Fibroblast of skin of right biceps (primary cell): Measurements from ENCODE around the gene VWA8.
"Not testable (repeated sequence)": the region's sequence is repeated elsewhere in the genome, so short reads cannot be mapped to it uniquely, and the experiment has no call there.

Experiments
- DNase-seq: peaks from one replicate; pipeline ENCODE4 v3.0.0-alpha.2; 2013

VWA8 gene

DNA sequence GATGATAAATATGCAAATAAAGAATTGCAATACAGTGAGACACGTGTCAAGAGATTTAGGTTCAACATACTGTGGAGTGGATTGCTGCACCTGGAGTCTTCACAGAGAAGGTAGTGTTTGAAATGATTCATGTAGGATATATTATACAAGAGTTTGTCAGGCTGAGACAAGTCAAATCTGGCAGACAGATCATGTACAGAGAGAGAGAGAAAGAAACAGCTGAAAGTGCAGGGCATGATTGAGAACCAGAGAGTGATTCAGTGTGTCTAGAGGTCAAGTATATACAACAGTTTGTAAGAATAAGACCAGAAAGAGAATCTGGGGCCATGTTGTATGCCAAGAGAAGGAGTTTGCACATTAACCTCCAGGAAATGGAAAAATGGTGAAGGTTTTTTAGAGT lies 2.1 kb upstream of the VWA8 start:
- DNase-seq: no peak

DNA sequence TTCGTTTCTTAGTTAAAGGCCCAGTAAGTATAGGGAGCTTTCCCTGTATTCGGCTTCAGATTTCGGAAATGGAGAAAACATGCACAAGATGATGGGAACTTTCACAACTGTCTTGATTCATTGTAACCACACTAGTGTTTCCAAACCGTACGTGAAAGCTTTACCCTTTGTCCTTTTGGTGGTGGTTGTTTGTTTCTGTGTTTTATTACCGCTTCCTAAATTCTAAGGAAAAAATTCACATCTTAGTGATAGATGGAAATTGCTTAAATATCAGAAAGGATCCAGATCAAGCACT lies 504 bp upstream of the VWA8 start:
- DNase-seq: no peak

DNA sequence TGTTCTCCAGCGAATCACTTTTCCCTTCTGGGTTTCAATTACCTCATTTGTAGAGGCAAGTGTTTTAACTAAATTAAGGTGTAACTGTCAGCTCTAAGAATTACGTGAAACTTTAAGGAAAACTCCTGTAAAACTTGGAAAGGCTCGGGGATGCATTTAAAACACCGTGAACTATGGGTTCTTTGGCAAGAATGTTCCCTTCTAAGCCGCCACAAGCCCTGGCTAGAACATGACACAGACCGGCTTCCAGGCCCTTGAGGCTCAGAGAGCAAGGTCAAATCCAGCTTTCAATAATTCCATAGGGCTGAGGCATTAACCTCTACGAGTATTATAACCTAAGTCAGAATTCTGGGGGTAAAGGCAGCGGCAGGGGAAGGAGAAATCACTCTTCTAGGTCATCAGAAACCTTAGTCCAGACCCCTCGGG lies 685 bp downstream of the VWA8 start:
- peak; percentile 31 for DNase-seq

DNA sequence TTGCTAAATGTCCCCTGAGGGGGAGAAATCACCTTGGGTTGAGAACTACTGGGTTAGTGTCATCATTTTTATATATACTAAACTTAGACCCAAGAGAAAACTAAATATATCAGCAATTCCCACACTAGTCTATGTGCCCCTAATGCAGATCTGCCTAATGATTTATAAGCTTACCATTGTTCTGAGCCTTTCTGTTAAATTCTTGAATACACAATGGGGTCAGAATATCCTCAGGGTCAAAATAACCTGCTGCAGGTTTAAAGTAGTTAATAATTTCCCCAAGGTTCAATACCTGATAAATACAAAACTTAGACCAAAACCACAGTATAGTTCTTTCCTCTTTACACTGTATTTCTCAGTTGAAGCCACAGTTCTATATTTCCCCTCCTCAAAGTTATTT lies 4.6 kb downstream of the VWA8 start:
- DNase-seq: no peak

DNA sequence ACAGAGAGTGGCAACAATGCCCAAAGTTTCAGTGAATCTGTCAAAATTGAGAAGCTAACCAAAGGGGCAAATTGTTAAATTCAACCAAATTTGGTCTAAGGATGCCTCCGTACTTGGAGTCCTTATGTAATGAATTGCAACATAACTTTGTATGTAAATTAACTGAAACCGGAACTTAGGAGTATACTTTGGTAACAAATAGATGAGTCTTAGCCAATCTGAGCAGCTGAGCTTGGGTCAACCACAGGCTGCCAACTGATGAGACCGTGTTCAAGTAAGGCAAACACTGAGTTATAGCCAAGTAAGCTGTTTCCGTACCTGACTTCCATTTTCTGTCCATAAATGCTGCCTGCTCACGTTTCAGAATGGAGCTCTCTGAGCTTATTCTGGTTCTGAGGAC lies 5.3 kb downstream of the VWA8 start:
- no peak for DNase-seq

DNA sequence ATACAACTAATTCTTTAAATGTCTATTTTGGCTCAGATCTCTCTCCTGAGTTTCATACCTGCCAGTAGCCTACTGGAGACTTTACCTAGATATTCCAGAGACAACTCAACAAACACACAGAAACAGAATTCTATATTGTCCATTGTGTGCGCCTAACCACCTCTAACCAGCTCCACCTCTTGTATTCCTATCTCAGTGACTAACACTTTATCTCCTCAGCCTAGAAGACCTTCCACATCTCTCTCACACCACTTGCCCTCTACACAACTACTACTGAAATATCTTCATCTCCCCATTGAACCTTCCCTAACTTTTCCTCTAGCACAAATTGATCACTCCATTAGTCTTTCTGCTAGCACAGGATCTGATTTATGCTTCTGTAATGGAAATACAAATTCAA lies 6.7 kb downstream of the VWA8 start:
- no peak for DNase-seq

DNA sequence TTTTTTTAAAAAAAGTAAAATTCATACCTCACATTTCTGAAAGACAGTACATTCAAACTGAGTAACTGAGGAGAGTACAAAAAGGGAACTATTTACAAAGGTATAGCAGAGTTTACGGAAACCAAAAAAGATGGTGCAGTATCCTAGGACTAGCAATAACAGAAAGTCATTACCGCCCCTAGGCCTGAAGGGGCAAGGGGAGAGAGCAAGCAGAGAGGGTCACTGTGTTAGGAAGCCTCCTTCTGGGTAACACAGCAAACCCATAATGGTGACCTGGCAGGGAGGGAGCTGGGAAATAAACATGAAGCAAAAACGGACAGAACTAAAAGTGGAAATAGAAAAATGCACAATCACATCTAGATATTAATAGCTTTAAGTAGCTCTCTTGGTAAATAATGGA lies 8.2 kb downstream of the VWA8 start:
- no peak for DNase-seq

DNA sequence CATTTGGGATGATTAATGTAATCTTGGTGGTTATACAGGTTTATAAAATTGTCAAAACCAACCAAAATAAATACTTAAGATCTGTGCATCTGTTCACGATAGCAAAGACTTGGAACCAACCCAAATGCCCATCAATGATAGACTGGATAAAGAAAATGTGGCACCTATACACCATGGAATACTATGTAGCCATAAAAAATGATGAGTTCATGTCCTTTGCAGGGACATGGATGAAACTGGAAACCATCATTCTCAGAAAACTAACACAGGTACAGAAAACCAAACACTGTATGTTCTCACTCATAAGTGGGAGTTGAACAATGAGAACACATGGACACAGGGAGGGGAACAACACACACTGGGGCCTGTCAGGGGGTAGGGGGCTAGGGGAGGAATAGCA lies 11.8 kb downstream of the VWA8 start:
- not testable (repeated sequence) for DNase-seq

DNA sequence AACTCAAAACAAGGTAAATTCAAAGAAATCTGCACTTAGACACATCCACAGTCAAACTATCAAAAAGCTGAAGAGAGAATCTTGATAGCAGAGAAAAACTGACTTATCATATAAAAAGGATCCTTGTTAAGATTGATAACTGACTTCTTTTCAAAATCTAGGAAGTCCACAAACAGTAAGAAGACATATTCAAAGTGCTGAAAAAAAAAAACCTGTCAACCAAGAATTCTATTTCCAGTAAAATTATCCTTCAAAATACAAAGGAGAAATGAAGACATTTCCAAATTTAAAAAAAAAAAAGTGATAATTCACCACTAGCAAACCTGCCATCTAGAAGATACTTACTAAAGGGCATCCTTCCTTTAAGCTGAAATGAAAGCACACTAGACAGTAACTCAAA lies 15.0 kb downstream of the VWA8 start:
- DNase-seq: no peak

DNA sequence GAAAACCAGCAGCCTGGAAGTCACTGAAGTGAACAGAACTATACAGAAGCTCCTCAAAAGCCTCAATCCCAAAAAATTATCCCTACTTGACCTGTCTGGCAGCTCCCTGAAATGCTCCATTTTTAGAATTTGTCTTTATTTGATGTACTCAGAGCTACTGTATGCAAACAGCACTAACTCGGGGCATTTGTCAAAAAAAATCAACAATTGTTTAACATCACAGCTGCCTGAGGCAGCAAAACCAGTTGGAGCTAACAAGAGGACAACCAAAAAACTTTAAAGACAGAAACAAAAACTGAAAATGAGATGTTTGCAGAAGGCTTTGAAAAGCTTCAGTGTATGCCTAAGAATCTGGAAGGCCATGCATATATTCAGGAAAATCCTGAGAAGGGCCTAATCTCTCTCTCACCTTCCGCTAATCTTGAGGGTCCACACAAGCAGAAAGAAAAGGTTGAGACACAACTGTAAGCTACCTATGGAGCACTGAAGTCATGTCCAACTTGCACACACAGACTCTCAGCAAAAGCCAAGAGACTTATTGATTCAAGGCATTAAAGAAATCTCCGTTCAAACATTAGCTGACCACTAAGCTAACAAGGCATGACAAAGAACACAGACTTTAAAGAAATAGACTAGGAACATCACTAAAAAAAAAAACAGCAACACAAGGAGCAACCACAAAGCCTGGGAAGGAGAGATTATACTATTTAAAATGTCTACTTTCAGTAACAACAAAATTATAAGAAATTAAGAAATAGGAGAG lies 16.1 kb downstream of the VWA8 start:
- no peak for DNase-seq

DNA sequence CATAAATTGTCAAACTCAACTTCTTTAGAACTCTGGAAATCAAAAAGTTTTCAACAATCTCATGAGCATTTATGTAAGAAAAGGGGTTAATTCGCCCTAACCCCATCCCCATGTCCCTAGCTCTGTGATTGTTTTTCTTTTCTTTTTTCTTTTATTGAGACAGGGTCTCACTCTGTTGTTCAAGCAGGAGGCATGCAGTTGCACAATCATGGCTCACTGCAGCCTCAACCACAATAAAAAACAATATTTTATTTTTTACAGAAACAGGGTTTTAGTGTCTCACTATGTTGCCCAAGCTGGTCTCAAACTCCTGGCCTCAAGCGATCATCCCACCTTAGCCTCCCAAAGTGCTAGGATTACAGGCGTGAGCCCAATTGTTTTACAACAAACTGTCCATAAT lies 16.7 kb downstream of the VWA8 start:
- no peak for DNase-seq

DNA sequence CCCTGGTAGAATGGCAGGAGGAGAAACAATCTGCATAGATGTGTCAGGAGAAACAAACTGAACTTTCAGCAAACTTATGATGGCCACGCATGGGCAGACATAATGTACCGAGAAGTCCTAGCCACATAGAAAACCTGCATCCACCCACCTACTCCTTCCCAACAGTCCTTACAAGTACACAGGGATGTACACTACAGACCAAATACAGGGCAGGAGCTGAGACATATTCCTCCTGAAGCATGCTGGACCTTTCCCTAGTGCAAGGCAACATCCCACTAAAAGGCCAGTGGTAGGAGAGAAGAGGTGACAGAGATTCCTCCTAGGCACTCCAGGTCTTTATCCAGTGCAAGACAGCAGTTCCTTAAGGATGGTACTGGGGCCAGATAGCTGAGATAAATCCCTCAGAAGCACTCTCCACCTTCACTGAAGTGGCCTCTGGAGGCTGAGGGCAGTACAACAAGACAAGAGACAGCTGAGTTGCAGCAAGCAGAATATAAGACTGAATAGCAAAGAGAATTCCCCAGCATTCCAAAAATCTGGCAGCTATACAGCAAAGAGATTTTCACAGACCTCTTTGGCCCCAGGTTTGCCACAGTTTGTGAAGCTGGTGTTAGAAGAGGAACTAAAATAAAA lies 18.3 kb downstream of the VWA8 start:
- peak; percentile 62 for DNase-seq

DNA sequence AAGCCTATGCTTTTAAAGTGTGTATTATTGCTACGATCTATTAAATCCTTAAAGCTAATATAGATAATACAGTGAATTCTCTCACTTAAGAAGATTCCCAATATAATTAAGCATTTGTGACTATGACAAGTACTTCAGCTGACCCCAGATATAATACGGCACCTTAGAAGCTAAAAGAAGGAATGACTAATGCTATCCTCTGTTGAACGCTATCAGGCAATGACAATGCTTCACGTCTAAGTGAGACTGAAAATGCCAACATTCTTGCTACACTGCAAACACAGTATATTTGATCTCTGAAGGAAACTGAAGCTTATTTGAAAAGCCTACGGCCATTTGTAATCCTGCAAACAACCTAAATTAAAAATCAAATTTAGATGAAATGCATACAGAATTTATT lies 19.7 kb downstream of the VWA8 start:
- DNase-seq: no peak

DNA sequence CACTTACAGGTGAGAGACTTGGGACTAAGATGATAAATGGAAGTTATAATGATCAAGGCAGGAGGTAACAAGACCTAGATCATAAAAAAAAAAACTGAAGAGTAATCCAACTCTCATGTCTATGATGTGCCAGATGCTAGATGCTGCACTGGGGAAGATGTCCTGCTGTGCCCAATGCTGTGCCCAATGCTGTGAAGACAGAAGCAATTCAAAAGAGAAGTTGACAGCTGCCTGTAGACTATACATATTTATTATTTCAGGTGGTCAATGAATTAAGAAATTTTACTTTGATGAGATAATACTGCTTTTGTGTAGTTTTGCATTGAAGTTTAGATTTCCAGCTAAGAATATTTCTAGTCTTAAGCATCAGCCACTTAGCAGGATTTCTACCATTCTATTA lies 21.5 kb downstream of the VWA8 start:
- no peak for DNase-seq

DNA sequence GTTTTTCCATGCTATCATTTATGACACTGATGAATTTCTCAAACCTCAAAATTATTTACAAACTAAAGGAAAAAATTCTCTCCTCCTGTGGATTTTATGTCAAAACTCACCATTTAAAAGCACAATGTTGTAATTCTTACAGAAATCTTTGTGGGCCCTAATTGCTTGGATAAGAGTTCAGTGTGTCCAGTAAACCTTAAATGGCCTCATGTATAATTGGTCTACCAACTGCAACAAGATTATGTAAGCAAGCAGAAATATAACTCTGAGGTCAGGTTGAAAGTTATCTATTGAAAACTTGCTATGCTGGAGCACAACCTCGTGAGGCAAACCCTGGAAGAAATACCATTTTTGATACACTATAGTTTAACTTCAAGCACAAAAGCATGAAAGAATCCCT lies 22.0 kb downstream of the VWA8 start:
- no peak for DNase-seq

DNA sequence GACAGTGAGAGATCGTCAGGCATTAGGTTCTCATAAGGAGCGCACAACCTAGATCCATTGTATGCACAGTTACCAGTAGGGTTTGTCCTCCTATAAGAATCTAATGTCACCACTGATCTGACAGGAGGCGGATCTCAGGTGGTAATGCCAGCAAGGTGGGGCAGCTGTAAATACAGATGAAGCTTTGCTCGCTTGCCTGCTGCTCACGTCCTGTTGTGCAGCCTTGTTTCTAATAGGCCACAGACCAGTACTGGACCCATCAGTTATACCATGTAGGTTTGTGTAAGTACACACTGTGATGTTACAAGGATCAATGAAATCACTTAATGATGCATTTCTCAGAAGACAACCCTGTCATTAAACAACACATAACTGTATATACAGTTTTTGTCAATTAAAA lies 23.5 kb downstream of the VWA8 start:
- DNase-seq: no peak

DNA sequence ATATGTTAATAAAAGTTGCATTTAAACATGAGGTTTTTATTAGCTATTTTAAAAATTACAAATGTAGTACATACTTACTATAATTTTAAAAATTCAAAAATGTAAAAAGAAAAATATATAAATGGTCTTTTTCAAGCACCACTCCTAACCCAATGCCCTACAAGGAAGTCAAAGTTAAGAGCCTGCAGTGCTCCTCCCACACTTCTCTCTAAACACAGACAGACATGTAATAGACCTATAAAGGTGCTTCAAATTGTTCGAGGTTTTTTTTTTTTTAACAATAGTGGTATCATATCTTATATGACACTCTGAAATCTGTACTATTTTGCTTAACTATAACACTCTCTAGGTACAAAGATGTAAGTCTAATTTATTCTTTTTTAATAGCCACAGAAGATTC lies 25.4 kb downstream of the VWA8 start:
- no peak for DNase-seq

DNA sequence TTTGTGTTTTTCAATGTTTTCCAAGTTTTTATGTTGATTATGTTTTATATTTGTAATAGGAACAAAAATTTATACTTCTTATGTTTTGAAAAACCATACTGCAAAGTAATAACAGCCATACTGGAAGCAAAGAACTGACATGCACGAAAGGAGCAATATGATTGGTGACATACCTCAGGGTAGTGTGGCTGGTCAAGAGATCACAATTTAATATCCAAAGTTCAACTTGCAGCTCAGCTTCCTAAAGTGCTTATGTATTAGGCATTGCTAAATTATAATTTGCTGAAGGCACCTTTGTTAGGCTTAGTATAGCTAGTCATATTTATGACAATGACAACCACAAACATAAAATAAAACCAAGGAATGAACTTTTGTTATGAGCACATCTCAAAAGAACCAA lies 25.9 kb downstream of the VWA8 start:
- no peak for DNase-seq

DNA sequence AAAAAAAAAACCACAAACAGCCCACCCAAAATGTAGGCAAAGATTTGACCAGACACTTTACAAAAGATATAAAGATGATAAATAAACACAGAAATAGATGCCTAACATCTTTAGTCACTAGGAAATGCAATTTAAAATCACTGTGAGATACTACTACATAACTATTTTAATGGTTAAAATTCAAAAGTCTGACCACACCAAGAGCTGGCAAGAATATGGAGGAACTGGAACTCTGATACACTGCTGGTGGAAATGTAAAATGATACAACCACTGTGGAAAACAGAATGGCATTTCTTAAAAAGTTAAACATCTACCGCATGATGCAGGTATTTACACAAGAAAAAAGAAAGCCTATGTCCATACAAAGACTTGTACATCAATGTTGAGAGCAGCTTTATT lies 26.8 kb downstream of the VWA8 start:
- no peak for DNase-seq

DNA sequence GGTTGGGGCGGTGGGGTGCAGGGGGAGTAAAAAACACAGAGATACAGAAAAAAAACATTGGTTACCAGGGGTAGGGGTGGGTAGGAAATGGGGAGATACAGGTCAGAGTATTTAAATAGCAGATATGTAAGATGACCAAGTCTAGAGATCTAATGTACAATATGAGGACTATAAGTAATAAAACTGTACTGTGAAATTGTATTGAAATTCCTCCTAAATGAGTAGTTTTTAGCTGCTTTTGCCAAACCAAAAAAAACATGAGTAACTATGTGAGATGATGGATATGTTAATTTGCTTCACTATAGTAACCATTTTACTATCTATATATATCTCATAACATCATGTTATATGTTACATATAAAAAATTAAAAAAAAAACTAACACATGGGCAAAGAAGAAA lies 29.6 kb downstream of the VWA8 start:
- peak; percentile 80 for DNase-seq

DNA sequence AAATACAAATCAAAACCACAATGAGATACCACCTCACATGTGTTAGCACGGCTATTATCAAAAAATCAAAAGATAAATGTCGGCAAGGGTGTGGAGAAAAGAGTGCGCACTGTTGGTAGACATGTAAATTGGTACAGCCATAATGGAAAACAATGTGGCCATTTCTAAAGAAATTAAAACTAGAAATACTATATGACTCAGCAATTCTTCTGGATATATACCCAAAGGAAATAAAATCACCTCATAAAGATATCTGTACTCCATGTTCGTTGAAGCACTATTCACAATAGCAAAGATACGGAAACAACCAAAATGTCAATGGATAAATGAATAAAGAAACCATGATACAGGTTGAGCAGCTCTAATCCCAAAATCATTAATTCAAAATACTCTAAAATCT lies 30.8 kb downstream of the VWA8 start:
- DNase-seq: no peak

DNA sequence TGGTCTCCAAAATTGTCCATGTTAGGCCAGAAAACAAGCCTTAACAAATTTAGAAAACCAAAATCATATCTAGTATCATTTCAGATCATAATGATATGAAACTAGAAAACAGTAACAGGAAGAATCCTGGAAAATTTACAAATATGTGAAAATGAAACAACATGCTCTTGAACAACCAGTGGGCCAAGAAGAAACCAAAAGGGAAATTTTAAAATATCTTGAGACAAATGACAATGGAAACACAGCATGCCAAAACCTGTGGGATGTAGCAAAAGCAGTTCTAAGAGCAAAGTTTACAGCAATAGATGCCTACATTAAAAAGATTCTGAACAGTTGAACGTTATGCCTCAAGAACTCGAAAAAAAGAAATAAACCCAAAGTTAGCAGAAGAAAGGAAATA lies 32.6 kb downstream of the VWA8 start:
- DNase-seq: no peak

DNA sequence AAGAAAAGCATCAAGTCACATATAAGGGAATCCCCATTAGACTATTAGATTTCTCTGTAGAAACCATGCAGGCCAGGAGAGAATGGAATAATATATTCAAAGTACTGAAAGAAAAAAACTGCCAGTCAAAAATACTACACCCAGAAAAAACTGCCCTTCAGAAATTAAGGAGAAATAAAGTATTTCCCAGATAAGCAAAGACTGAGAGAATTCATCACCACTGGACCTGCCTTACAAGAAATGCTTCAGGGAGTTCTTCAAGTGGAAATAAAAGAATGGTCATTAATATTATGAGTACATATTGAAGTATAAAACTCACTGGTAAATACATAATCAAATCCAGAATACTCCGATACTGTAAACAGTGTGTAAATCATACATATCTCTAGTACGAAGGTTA lies 35.9 kb downstream of the VWA8 start:
- no peak for DNase-seq

DNA sequence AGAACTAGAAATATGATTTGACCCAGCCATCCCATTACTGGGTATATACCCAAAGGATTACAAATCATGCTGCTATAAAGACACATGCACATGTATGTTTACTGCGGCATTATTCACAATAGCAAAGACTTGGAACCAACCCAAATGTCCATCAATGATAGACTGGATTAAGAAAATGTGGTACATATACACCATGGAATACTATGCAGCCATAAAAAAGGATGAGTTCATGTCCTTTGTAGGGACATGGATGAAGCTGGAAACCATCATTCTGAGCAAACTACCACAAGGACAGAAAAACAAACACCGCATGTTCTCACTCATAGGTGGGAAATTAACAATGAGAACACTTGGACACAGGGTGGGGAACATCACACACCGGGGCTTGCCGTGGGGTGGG lies 38.0 kb downstream of the VWA8 start:
- not testable (repeated sequence) for DNase-seq

DNA sequence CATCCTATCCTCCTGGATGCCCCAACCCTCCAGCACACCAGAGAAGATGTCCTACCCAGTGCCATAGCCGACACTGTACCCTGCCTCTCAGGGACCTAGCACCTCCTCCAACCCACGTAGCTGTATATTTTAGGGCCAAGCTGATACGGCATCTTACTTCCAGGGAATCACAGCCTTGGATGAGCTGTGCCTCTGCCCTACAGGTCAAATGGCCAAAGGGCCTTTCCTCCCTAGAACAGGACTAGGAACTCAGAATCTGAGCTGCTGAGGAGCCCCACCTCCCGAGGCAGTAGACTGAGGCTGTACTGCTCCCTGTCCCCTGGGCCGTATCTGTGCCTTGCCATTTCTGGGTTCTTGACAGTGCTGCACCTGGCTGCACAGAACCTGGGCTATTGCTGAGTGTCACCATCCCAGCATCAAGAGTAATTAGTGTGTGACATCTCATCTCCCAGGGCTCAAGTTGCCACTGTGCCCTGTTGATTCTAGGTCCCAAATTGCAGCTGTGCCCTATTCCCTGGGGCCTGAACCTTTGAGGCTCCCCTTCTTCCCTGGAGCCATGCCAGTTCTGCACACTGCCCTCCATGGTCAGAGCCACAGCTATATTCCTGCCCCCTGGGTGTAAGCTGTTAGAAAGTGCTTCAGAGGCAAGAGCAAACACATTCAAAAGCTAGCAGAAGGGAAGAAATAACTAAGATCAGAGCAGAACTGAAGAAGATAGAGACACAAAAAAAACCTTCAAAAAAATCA lies 41.0 kb downstream of the VWA8 start:
- no peak for DNase-seq
